Endothelial cell of umbilical vein (primary cell): ENCODE results near the gene ACER3. TPM values are rescaled to one million over a fixed set of nuclear protein-coding genes. Genes with fewer than 3 reads are reported as not detected.

ENCODE experiments used
- BruUV-seq: library from RNA; stranded (reverse); fragments of 400-500 nt; replicated peaks from 2 replicates; lab custom pipeline; 2021; lab: Mats Ljungman, UMichigan
- CTCF ChIA-PET: fragments of 300-600, 350-600 bp; sonication (Branson Sonifier 250); formaldehyde crosslinking; loops from one replicate; lab custom pipeline; 2021; ENCODE audit warnings: antibody characterized with exemption, inconsistent platforms; lab: Charles Lee
- POLR2A ChIA-PET: fragments of 300-600, 350-600 bp; sonication (Branson Sonifier 250); formaldehyde crosslinking; loops from one replicate; lab custom pipeline; 2021; ENCODE audit warnings: antibody characterized with exemption, inconsistent platforms; lab: Charles Lee
- DNase-seq: peaks from one replicate; pipeline ENCODE4 v3.0.0-alpha.2; 2011; ENCODE audit warnings: low read depth, low spot score
- FAIRE-seq: peaks from 2 replicates; lab custom pipeline; 2011; peaks lifted over from hg19 to GRCh38; lab: Jason Lieb, UNC
- H2AFZ ChIP-seq: 2 replicates; pipeline ENCODE4 v1.6.0; 2012; ENCODE audit warnings: low read depth, low read length, control low read depth, inconsistent platforms
- H3K27ac ChIP-seq: 2 replicates; pipeline ENCODE4 v1.5.1; 2011; ENCODE audit warnings: low read depth, mild to moderate bottlenecking, control low read depth, low read length, moderate library complexity; ENCODE audit not compliant: insufficient read depth
- H3K27me3 ChIP-seq, 2 experiments: 2 replicates each; pipeline versions ENCODE4 v1.6.0 to v1.6.1; 2011; ENCODE audit warnings: low read length in 2 of 2, mixed read lengths in 1 of 2; ENCODE audit not compliant: control insufficient read depth in 2 of 2, insufficient read depth in 2 of 2
- H3K36me3 ChIP-seq, 2 experiments: 2 replicates in 1 of 2; 3 replicates in 1 of 2; pipeline ENCODE4 v1.5.1; 2011; ENCODE audit warnings: low read length in 2 of 2, mild to moderate bottlenecking in 1 of 2, moderate library complexity in 1 of 2; ENCODE audit not compliant: control insufficient read depth in 2 of 2, insufficient read depth in 2 of 2; ENCODE audit errors: extremely low read depth in 1 of 2
- H3K4me1 ChIP-seq: 3 replicates; pipeline ENCODE4 v1.5.1; 2011; ENCODE audit warnings: mild to moderate bottlenecking, low read length; ENCODE audit not compliant: control insufficient read depth, insufficient read depth; ENCODE audit errors: extremely low read depth
- H3K4me2 ChIP-seq: 2 replicates; pipeline ENCODE4 v1.6.1; 2011; ENCODE audit warnings: low read length, control low read depth, mixed read lengths; ENCODE audit not compliant: insufficient read depth
- H3K4me3 ChIP-seq, 3 experiments: fragments of 200-600 bp in 1 of 3; sonication (generic), shearing (Covaris generic) in 1 of 3; replicated peaks in 1 of 3; 2 replicates each; pipeline ENCODE4 v1.5.1; 2011 to 2016; ENCODE audit warnings: control low read depth in 3 of 3, low read length in 3 of 3, mild to moderate bottlenecking in 2 of 3, inconsistent platforms in 1 of 3, low read depth in 1 of 3, moderate library complexity in 1 of 3; ENCODE audit not compliant: insufficient read depth in 1 of 3
- H3K79me2 ChIP-seq: 2 replicates; pipeline ENCODE4 v1.6.0; 2012; ENCODE audit warnings: low read length, inconsistent platforms; ENCODE audit not compliant: control insufficient read depth, insufficient read depth
- H3K9ac ChIP-seq: replicated peaks from 2 replicates; pipeline ENCODE3; 2011; ENCODE audit warnings: low read length, control low read depth; ENCODE audit not compliant: insufficient read depth; ENCODE audit errors: extremely low read depth
- H3K9me1 ChIP-seq: replicated peaks from 3 replicates; pipeline ENCODE4 v1.6.0; 2011; ENCODE audit warnings: mild to moderate bottlenecking, low read length; ENCODE audit not compliant: control insufficient read depth, insufficient read depth; ENCODE audit errors: extremely low read depth
- H3K9me3 ChIP-seq: replicated peaks from 2 replicates; pipeline ENCODE4 v1.5.1; 2012; ENCODE audit warnings: low read length, inconsistent platforms; ENCODE audit not compliant: control insufficient read depth, insufficient read depth
- H4K20me1 ChIP-seq: replicated peaks from 2 replicates; pipeline ENCODE3; 2011; ENCODE audit warnings: mild to moderate bottlenecking, low read length; ENCODE audit not compliant: control insufficient read depth, insufficient read depth; ENCODE audit errors: extremely low read depth
- EZH2 ChIP-seq: IDR thresholded peaks from 2 replicates; pipeline ENCODE4 v1.6.1; 2012; ENCODE audit warnings: borderline replicate concordance, low read depth, mild to moderate bottlenecking, moderate library complexity, low read length, inconsistent platforms; ENCODE audit not compliant: severe bottlenecking
- FOS ChIP-seq: IDR thresholded peaks from 2 replicates; pipeline ENCODE4 v1.6.1; 2011; ENCODE audit warnings: mild to moderate bottlenecking, low read length, moderate library complexity, borderline replicate concordance; ENCODE audit not compliant: insufficient read depth
- GATA2 ChIP-seq: IDR thresholded peaks from 2 replicates; pipeline ENCODE4 v1.7.0; 2011; ENCODE audit warnings: low read depth, mild to moderate bottlenecking, moderate library complexity, mixed read lengths, low read length; ENCODE audit not compliant: insufficient read length, insufficient read depth
- JUN ChIP-seq: IDR thresholded peaks from 2 replicates; pipeline ENCODE4 v1.6.1; 2011; ENCODE audit warnings: borderline replicate concordance, low read depth; ENCODE audit not compliant: insufficient read length, insufficient read depth
- MYC ChIP-seq: IDR thresholded peaks from one replicate; pipeline ENCODE4 v1.6.1; 2011; ENCODE audit warnings: mild to moderate bottlenecking, low read depth, low read length
- POLR2A ChIP-seq: IDR thresholded peaks from 2 replicates; pipeline ENCODE4 v1.6.1; 2012; ENCODE audit warnings: low read depth, mild to moderate bottlenecking, control low read depth, low read length
- POLR2AphosphoS5 ChIP-seq: IDR thresholded peaks from 2 replicates; pipeline ENCODE4 v1.6.1; 2012; ENCODE audit warnings: low read depth, mild to moderate bottlenecking, control low read depth, low read length, moderate library complexity; ENCODE audit not compliant: insufficient read depth
- dilution Hi-C: fragments of 300-500 bp; cut with MboI; formaldehyde crosslinking; loops from one replicate; pipeline ENCODE4 v1.15.0; 2019; ENCODE audit warnings: low sequenced_read_pairs; ENCODE audit not compliant: extremely low pct_ligation_motif_present
- intact Hi-C: fragments of 100-400 bp; cut with micrococcal nuclease; formaldehyde crosslinking; loops from one replicate; pipeline ENCODE4 v1.10.0; 2022
- polyA plus RNA-seq, 4 experiments: library from polyadenylated mRNA; depleted of rRNA in 3 of 4; stranded (reverse) in 3 of 4; unstranded in 1 of 4; fragments of >200 nt; gene quantifications; 2 replicates each; pipeline versions ENCODE4 v1.2.1 to v1.2.3, GENCODE V29; 2011 to 2012; ENCODE audit warnings: missing spikeins in 1 of 4
- total RNA-seq: library from RNA; stranded (reverse); gene quantifications from 2 replicates; pipeline ENCODE4 v1.2.3, GENCODE V29; 2021
- TF ChIP-seq, protein P1 (sequence below): IDR thresholded peaks from 2 replicates; pipeline ENCODE4 v1.6.1; 2011; ENCODE audit not compliant: insufficient read depth, insufficient read length
- TF ChIP-seq, protein P2 (sequence below), 2 donors: IDR thresholded peaks; 1 replicate in 1 of 2; 2 replicates in 1 of 2; pipeline ENCODE4 v1.5.1; 2011; ENCODE audit warnings: low read length in 2 of 2, mild to moderate bottlenecking in 2 of 2, moderate library complexity in 2 of 2, control low read depth in 1 of 2, inconsistent platforms in 1 of 2, low read depth in 1 of 2; ENCODE audit not compliant: insufficient read depth in 1 of 2; ENCODE audit errors: extremely low read depth in 1 of 2

The ACER3 gene
- total and polyA plus RNA-seq, 2 donors (not counting 3 experiments of a cell fraction or from before 2014, with no cell fraction given) = 9.9 to 31.6 TPM

DNA sequence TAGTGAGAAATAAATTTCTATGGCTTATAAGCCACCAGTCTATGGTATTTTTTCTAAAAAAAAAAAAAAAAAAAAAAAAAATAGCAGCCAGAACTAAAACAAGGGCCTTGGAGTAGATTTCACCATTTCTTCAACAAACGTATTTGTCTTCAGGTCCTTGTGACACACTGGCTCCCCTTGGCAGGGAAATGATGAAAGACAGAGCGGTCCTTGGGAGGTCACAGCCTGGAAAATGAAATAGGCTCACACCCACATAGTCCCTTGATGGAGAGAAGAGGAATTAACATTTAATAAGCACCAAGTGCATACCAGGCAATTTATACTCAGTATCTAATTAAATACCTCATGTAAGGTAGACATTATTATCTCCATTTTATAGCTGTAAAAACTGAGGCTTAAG, 25.7 kb upstream of the ACER3 start:
- H3K27me3 ChIP-seq = no peaks in the 10 kb centered on the region
- dilution Hi-C loops (no loop called here), intact Hi-C loops (no loop called here)
- ChIA-PET POLR2A (no interaction called here), CTCF (interaction anchor here (0.7 to 4.0 kb wide), 7 partner anchors 10 to 101 kb away, joined by 3 to 38 read pairs (median 6); no protein-coding TSS in a partner anchor)
- H3K9ac ChIP-seq = no peak overlapping the region
- FAIRE-seq (no peak), DNase-seq (no peak)
- no peaks in the 10 kb centered on the region for H3K36me3 ChIP-seq
- H3K79me2 ChIP-seq = no peaks in the 10 kb centered on the region
- no peak overlapping the region for H3K4me3 ChIP-seq
- peaks cover 30% of the 10 kb centered on the region for H3K4me1 ChIP-seq
- H2AFZ ChIP-seq = no peak overlapping the region
- TF ChIP-seq, protein P1, sequence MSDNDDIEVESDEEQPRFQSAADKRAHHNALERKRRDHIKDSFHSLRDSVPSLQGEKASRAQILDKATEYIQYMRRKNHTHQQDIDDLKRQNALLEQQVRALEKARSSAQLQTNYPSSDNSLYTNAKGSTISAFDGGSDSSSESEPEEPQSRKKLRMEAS = no peak
- TF ChIP-seq FOS = no peak
- TF ChIP-seq POLR2A = no peak
- no peak for TF ChIP-seq GATA2
- TF ChIP-seq JUN = no peak
- TF ChIP-seq, protein P2, sequence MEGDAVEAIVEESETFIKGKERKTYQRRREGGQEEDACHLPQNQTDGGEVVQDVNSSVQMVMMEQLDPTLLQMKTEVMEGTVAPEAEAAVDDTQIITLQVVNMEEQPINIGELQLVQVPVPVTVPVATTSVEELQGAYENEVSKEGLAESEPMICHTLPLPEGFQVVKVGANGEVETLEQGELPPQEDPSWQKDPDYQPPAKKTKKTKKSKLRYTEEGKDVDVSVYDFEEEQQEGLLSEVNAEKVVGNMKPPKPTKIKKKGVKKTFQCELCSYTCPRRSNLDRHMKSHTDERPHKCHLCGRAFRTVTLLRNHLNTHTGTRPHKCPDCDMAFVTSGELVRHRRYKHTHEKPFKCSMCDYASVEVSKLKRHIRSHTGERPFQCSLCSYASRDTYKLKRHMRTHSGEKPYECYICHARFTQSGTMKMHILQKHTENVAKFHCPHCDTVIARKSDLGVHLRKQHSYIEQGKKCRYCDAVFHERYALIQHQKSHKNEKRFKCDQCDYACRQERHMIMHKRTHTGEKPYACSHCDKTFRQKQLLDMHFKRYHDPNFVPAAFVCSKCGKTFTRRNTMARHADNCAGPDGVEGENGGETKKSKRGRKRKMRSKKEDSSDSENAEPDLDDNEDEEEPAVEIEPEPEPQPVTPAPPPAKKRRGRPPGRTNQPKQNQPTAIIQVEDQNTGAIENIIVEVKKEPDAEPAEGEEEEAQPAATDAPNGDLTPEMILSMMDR (IDR thresholded peaks at IDR 0.05; ENCODE audit: extremely low read depth in 1 of 2, insufficient read depth in 1 of 2, low read depth in 1 of 2, low read length in 2 of 2) = no peak
- no peak for TF ChIP-seq POLR2AphosphoS5
- TF ChIP-seq EZH2 = no peak
- no peak for TF ChIP-seq MYC
- no peaks in the 10 kb centered on the region for H3K9me3 ChIP-seq
- no peak overlapping the region for H3K4me2 ChIP-seq
- H4K20me1 ChIP-seq = no peaks in the 10 kb centered on the region
- no peak overlapping the region for H3K27ac ChIP-seq
- no TSS peak for BruUV-seq
- no peaks in the 10 kb centered on the region for H3K9me1 ChIP-seq
